Measurements from ENCODE around the gene CLSTN1.

Gene CLSTN1

GRCh38 chr1:9822490-9822889 is 1.3 kb downstream of the CLSTN1 start:
- H3K4me3 ChIP-seq (ENCODE audit: low read depth, low read length), result peak overlapping the region; percentile 92
- no peak for TF ChIP-seq CTCF (IDR thresholded peaks at IDR 0.05; ENCODE audit: low read depth, low read length, missing control alignments)
- DNase-seq (ENCODE audit: low read depth), result no peak

- TF ChIP-seq CTCF (IDR thresholded peaks at IDR 0.05; ENCODE audit: low read depth, low read length, missing control alignments), result no peak
- H3K4me3 ChIP-seq (ENCODE audit: low read depth, low read length), result peak overlapping the region; percentile 92; the same call in 1 of the 2 replicates
- DNase-seq (ENCODE audit: low read depth), result no peak
Observed at GRCh38 chr1:9821710-9822109, 2.1 kb downstream of the CLSTN1 start.

- no peak overlapping the region; the same call in 1 of the 2 replicates for H3K4me3 ChIP-seq (ENCODE audit: low read depth, low read length)
- DNase-seq (ENCODE audit: low read depth), result no peak
- TF ChIP-seq CTCF (IDR thresholded peaks at IDR 0.05; ENCODE audit: low read depth, low read length, missing control alignments), result no peak
Observed at GRCh38 chr1:9820521-9820920, 3.2 kb downstream of the CLSTN1 start.

GRCh38 chr1:9817734-9818133 is 6.0 kb downstream of the CLSTN1 start:
- no peak for DNase-seq (ENCODE audit: low read depth)
- no peak overlapping the region for H3K4me3 ChIP-seq (ENCODE audit: low read depth, low read length)
- no peak for TF ChIP-seq CTCF (IDR thresholded peaks at IDR 0.05; ENCODE audit: low read depth, low read length, missing control alignments)

- no peak for DNase-seq (ENCODE audit: low read depth)
- TF ChIP-seq CTCF (IDR thresholded peaks at IDR 0.05; ENCODE audit: low read depth, low read length, missing control alignments), result no peak
- no peak overlapping the region for H3K4me3 ChIP-seq (ENCODE audit: low read depth, low read length)
Observed at GRCh38 chr1:9816199-9816598, 7.6 kb downstream of the CLSTN1 start.

GRCh38 chr1:9815150-9815549 is 8.6 kb downstream of the CLSTN1 start:
- no peak for TF ChIP-seq CTCF (IDR thresholded peaks at IDR 0.05; ENCODE audit: low read depth, low read length, missing control alignments)
- H3K4me3 ChIP-seq (ENCODE audit: low read depth, low read length), result no peak overlapping the region

GRCh38 chr1:9814619-9815018 is 9.1 kb downstream of the CLSTN1 start:
- no peak overlapping the region for H3K4me3 ChIP-seq (ENCODE audit: low read depth, low read length)
- no peak for TF ChIP-seq CTCF (IDR thresholded peaks at IDR 0.05; ENCODE audit: low read depth, low read length, missing control alignments)
- no peak for DNase-seq (ENCODE audit: low read depth)

More at GRCh38 chr1:9815150-9815549, 8.6 kb downstream of the CLSTN1 start:
- DNase-seq (ENCODE audit: low read depth), result no peak

All from GM12864 (cell line).